ENCODE results near the gene CCDC187. TPM values are rescaled to one million over a fixed set of nuclear protein-coding genes. Genes with fewer than 3 reads are reported as not detected.

Gene CCDC187
- total and polyA plus RNA-seq, 5 donors = not detected

- intact Hi-C loops (cut with DNase I) = no loop called here
Measured at GRCh38 chr9:136304981-136305380, 1.1 kb upstream of the CCDC187 start.

DNA sequence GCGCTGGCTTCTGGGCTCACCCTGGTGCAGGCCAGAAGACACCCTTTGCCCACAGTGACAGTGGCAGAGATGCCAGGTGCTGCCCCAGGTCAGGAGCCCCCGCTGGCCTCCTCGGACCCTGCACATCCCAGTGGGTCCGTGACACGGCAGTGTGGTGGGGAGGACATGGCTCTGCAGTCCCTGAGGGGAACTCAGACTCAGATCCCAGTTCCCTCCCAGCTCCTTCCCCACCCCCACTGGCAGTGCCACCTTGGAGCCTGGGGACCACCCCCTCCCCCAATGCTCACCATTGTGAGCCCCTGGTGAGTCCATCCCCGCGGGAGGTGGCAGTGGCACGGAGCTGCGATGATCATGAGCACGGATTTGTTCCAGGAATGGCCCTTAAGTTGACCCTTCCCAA lies 562 bp upstream of the CCDC187 start:
- no peaks in the 10 kb centered on the region for H3K27me3 ChIP-seq (ENCODE audit: control insufficient read depth, insufficient read depth)
- intact Hi-C loops (cut with DNase I) = no loop called here
- no peak overlapping the region for H3K27ac ChIP-seq (ENCODE audit: low read length)
- ATAC-seq (no peak), DNase-seq (peak in 2 of 3 donors; percentile 23 to 37)
- no peaks in the 10 kb centered on the region for H3K9me3 ChIP-seq (ENCODE audit: control insufficient read depth, low read length)
- no peak overlapping the region for H3K4me3 ChIP-seq (ENCODE audit: low read length)
- H3K4me1 ChIP-seq (ENCODE audit: control insufficient read depth, insufficient read depth, low read length) = no peaks in the 10 kb centered on the region
- WGBS = 81% methylated on average over 10 of the region's 10 CpGs

More at GRCh38 chr9:136304981-136305380, 1.1 kb upstream of the CCDC187 start:
- Histone ChIP-seq H3K27ac (ENCODE audit: low read length) (no peak overlapping the region), H3K9me3 (ENCODE audit: control insufficient read depth, low read length) (no peaks in the 10 kb centered on the region), H3K4me1 (ENCODE audit: control insufficient read depth, insufficient read depth, low read length) (no peaks in the 10 kb centered on the region), H3K4me3 (ENCODE audit: low read length) (no peak overlapping the region), H3K27me3 (ENCODE audit: control insufficient read depth, insufficient read depth) (no peaks in the 10 kb centered on the region)
- ATAC-seq (no peak), DNase-seq (peak in 2 of 3 donors; percentile 20 to 27)
- 78% methylated on average over 13 of the region's 13 CpGs for WGBS

GRCh38 chr9:136303066-136303824 lies 649 bp downstream of the CCDC187 start:
- ATAC-seq = no peak
- peak in 2 of 3 donors; percentile 40 to 53 for DNase-seq
- H3K4me3 ChIP-seq (ENCODE audit: low read length) = no peak overlapping the region
- no peak overlapping the region for H3K27ac ChIP-seq (ENCODE audit: low read length)
- 84% methylated on average over 34 of the region's 34 CpGs for WGBS
- no peaks in the 10 kb centered on the region for H3K4me1 ChIP-seq (ENCODE audit: control insufficient read depth, insufficient read depth, low read length)
- H3K9me3 ChIP-seq (ENCODE audit: control insufficient read depth, low read length) = no peaks in the 10 kb centered on the region
- intact Hi-C loops (cut with DNase I) = no loop called here
- no peaks in the 10 kb centered on the region for H3K27me3 ChIP-seq (ENCODE audit: control insufficient read depth, insufficient read depth)

- DNase-seq = peak in 2 of 3 donors; percentile 25 to 43
Measured at GRCh38 chr9:136302527-136302926, 1.4 kb downstream of the CCDC187 start.

GRCh38 chr9:136300866-136301265 lies 3.0 kb downstream of the CCDC187 start:
- peak in 1 of 3 donors; percentile 20 for DNase-seq
- Histone ChIP-seq H3K27ac (ENCODE audit: low read length) (no peak overlapping the region), H3K9me3 (ENCODE audit: control insufficient read depth, low read length) (no peaks in the 10 kb centered on the region), H3K4me3 (ENCODE audit: low read length) (no peak overlapping the region), H3K27me3 (ENCODE audit: control insufficient read depth, insufficient read depth) (no peaks in the 10 kb centered on the region), H3K4me1 (ENCODE audit: control insufficient read depth, insufficient read depth, low read length) (no peaks in the 10 kb centered on the region)
- ATAC-seq = no peak
- 86% methylated on average over 13 of the region's 13 CpGs for WGBS
- intact Hi-C loops (cut with DNase I) = no loop called here

More at GRCh38 chr9:136302527-136302926, 1.4 kb downstream of the CCDC187 start:
- Histone ChIP-seq H3K27me3 (ENCODE audit: control insufficient read depth, insufficient read depth) (no peaks in the 10 kb centered on the region), H3K27ac (ENCODE audit: low read length) (no peak overlapping the region), H3K9me3 (ENCODE audit: control insufficient read depth, low read length) (no peaks in the 10 kb centered on the region), H3K4me1 (ENCODE audit: control insufficient read depth, insufficient read depth, low read length) (no peaks in the 10 kb centered on the region), H3K4me3 (ENCODE audit: low read length) (no peak overlapping the region)
- intact Hi-C loops (cut with DNase I) = no loop called here
- WGBS = 88% methylated on average over 12 of the region's 12 CpGs
- ATAC-seq = no peak

DNA sequence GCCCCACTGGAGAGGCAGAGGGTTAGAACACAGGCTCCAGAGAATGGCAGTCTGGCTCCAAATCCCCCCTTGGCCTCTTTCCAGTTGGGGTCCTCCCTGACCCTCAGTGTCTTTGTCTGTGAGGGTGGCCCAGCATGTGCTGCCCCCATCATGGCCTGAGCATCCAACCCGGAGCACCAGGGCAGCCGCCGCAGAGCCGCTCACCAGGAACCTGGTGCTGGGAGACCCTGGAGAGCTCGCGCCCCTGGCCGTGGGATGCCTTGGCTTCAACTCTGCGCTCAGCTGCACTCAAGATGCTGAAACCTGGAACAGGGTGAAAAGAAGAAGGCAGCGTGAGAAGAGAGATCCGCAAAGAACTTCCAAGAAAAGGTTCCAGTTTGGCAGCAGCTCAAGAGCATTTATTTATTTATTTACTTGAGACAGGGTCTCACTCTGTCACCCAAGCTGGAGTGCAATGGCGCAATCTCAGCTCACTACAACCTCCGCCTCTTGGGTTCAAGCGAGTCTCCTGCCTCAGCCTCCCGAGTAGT lies 3.8 kb downstream of the CCDC187 start:
- Histone ChIP-seq H3K9me3 (ENCODE audit: control insufficient read depth, low read length) (no peaks in the 10 kb centered on the region), H3K27ac (ENCODE audit: low read length) (no peak overlapping the region), H3K4me3 (ENCODE audit: low read length) (no peak overlapping the region), H3K27me3 (ENCODE audit: control insufficient read depth, insufficient read depth) (no peaks in the 10 kb centered on the region), H3K4me1 (ENCODE audit: control insufficient read depth, insufficient read depth, low read length) (no peaks in the 10 kb centered on the region)
- intact Hi-C loops (cut with DNase I) = no loop called here
- DNase-seq (peak in 2 of 3 donors; percentile 11 to 31), ATAC-seq (no peak)
- 85% methylated on average over 14 of the region's 14 CpGs for WGBS

- intact Hi-C loops (cut with DNase I) = no loop called here
- H3K9me3 ChIP-seq (ENCODE audit: control insufficient read depth, low read length) = no peaks in the 10 kb centered on the region
- 47% methylated on average over 7 of the region's 7 CpGs for WGBS
- DNase-seq = peak in 1 of 3 donors; percentile 5
- H3K4me1 ChIP-seq (ENCODE audit: control insufficient read depth, insufficient read depth, low read length) = no peaks in the 10 kb centered on the region
- no peaks in the 10 kb centered on the region for H3K27me3 ChIP-seq (ENCODE audit: control insufficient read depth, insufficient read depth)
- no peak overlapping the region for H3K4me3 ChIP-seq (ENCODE audit: low read length)
- no peak for ATAC-seq
- no peak overlapping the region for H3K27ac ChIP-seq (ENCODE audit: low read length)
Measured at GRCh38 chr9:136299541-136299940, 4.4 kb downstream of the CCDC187 start.

DNA sequence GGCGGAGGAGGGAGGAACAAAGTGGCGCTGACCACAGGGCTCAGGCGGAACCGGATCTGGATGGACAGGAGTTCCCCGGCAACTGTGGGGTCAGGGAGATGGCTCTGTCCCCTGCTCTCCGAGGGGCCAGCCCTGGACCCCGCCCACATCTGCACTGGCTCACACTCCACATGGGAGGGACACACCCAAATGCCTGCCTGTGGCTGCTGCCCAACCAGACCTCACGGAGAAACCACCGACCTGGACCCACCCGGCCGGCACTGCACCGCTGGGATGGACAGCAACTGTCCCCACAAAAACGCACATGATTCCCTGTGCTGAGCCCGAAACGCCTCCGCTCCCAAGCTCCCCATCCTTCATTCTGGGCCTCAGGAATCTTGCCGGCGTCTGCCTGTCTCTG lies 4.8 kb downstream of the CCDC187 start:
- Histone ChIP-seq H3K27ac (ENCODE audit: low read length) (no peak overlapping the region), H3K9me3 (ENCODE audit: control insufficient read depth, low read length) (no peaks in the 10 kb centered on the region), H3K4me1 (ENCODE audit: control insufficient read depth, insufficient read depth, low read length) (no peaks in the 10 kb centered on the region), H3K27me3 (ENCODE audit: control insufficient read depth, insufficient read depth) (no peaks in the 10 kb centered on the region), H3K4me3 (ENCODE audit: low read length) (no peak overlapping the region)
- DNase-seq (peak in 2 of 3 donors; percentile 20 to 40), ATAC-seq (no peak)
- intact Hi-C loops (cut with DNase I) = no loop called here
- WGBS = 77% methylated on average over 18 of the region's 18 CpGs

DNA sequence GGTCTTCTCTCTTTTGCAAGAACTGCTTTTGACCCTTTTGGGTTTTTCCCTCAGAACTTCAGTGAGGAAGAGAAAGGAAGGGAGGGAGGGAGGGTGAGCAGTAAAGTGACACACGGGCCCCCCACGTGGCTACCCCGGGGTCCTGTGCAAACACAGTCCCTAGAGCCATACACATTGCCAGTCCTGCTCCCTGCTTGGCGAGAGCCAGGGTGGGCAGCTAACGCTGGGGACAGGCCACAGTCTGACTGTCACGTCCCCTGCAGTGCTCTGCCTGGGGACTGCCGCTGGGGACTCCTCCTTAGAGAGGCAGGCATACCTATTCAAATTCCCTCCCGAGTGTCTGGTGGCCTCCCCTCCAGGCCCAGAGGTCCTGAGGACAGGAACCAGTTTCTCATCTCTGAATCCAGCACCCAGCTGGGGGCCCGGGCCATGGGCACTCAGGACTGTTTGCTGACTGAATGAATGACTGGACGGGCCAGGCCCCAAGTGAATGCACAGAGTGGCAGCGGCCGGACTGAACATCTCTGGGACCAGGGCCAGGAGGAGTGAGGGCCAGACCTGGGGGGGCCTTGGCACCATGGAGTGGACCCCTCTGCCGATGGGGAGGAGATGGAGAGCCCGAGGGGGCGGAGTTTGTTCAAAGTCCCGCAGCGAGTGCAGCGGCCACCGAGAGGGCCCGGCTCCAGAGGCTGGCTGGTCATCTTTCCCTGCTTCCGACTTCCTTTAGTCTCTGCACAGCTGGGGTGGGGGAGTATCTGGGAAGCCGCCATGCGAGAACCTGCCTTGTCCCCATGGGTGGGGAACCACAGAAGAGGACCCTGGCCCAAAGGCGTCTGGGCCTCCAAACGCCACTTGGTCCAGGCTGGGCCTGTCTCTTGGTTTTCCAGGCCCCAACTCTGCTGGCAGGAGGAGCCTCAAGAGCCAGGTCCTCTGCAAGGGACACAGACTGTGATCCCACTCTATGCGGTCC lies 5.8 kb downstream of the CCDC187 start:
- ATAC-seq (no peak), DNase-seq (peak; percentile 5 to 46 (median 34))
- H3K9me3 ChIP-seq (ENCODE audit: control insufficient read depth, low read length) = no peaks in the 10 kb centered on the region
- H3K27me3 ChIP-seq (ENCODE audit: control insufficient read depth, insufficient read depth) = no peaks in the 10 kb centered on the region
- intact Hi-C loops (cut with DNase I) = no loop called here
- WGBS = 69% methylated on average over 26 of the region's 26 CpGs
- no peaks in the 10 kb centered on the region for H3K4me1 ChIP-seq (ENCODE audit: control insufficient read depth, insufficient read depth, low read length)
- H3K27ac ChIP-seq (ENCODE audit: low read length) = no peak overlapping the region
- no peak overlapping the region for H3K4me3 ChIP-seq (ENCODE audit: low read length)

- Histone ChIP-seq H3K4me1 (ENCODE audit: control insufficient read depth, insufficient read depth, low read length) (no peaks in the 10 kb centered on the region), H3K9me3 (ENCODE audit: control insufficient read depth, low read length) (no peaks in the 10 kb centered on the region), H3K27ac (ENCODE audit: low read length) (no peak overlapping the region), H3K4me3 (ENCODE audit: low read length) (no peak overlapping the region), H3K27me3 (ENCODE audit: control insufficient read depth, insufficient read depth) (no peaks in the 10 kb centered on the region)
- ATAC-seq = no peak
- DNase-seq = peak; percentile 9 to 39 (median 33)
- 71% methylated on average over 25 of the region's 25 CpGs for WGBS
- intact Hi-C loops (cut with DNase I) = no loop called here
Measured at GRCh38 chr9:136297016-136297691, 6.7 kb downstream of the CCDC187 start.
